ENCODE measurements around the gene POLR3E.

DNA sequence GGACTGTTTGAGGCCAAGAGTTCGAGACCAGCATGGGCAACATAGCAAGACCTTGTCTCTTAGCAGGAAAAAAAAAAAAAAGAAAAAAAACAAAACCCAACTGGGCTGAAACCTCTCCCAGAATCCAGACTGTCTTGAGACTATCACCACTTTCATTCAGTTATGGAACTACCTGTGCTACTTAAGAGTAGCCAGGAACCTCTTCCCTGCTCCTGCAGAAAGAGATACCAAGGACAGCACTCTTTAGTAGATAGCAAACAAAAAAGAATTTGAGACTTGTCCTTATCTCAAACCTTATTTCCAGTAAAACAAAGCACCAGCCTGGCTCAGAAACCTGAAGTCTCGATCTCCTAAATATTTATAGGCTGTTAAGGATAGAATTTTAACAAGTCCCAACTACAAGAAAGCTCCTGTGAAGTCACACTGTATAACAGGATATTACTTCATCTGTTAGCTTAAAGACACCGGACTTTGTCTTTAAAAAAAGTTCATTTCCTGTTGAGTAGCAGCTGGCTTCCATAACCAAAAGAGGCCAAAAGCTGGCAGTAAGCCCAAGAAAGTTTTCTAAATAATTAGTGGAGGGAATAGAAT lies 72.1 kb downstream of the POLR3E start:
- no peak for TF ChIP-seq POLR2AphosphoS5 (IDR thresholded peaks at IDR 0.05; ENCODE audit: low read depth, low read length)
- TF ChIP-seq, protein P1, sequence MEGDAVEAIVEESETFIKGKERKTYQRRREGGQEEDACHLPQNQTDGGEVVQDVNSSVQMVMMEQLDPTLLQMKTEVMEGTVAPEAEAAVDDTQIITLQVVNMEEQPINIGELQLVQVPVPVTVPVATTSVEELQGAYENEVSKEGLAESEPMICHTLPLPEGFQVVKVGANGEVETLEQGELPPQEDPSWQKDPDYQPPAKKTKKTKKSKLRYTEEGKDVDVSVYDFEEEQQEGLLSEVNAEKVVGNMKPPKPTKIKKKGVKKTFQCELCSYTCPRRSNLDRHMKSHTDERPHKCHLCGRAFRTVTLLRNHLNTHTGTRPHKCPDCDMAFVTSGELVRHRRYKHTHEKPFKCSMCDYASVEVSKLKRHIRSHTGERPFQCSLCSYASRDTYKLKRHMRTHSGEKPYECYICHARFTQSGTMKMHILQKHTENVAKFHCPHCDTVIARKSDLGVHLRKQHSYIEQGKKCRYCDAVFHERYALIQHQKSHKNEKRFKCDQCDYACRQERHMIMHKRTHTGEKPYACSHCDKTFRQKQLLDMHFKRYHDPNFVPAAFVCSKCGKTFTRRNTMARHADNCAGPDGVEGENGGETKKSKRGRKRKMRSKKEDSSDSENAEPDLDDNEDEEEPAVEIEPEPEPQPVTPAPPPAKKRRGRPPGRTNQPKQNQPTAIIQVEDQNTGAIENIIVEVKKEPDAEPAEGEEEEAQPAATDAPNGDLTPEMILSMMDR (IDR thresholded peaks at IDR 0.05 in 2 of 3, conservative IDR thresholded peaks at IDR 0.05 in 1 of 3; ENCODE audit: borderline replicate concordance in 1 of 3, insufficient read depth in 1 of 3, low read depth in 2 of 3, low read length in 2 of 3): no peak
